PFSK-1 (cell line): ENCODE measurements around the gene PTPN23.

ENCODE experiments used
- POLR2AphosphoS5 ChIP-seq: IDR thresholded peaks from 2 replicates; pipeline ENCODE4 v1.6.1; 2012; ENCODE audit warnings: low read depth, mild to moderate bottlenecking, control low read depth, low read length, moderate library complexity
- TAF1 ChIP-seq: IDR thresholded peaks from 2 replicates; pipeline ENCODE4 v1.6.1; 2012; ENCODE audit warnings: low read length, control low read depth, borderline replicate concordance; ENCODE audit not compliant: insufficient read depth

DNA sequence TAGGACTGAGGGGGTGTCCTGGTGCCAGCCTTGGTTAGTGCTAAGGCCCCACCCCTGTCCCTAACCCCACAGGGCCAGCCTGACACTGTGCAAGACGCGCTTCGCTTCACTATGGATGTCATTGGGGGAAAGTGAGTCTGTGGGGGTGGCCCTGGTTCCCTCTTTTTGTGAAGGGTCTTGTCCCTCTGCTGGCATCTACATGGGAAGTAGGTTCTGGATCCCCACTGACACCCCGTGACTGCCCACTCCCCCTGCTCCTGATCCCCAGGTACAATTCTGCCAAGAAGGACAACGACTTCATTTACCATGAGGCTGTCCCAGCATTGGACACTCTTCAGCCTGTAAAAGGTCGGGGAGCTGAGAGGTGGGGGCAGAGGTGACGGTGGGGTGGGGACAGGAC is 26.4 kb downstream of the PTPN23 start:
- TF ChIP-seq POLR2AphosphoS5 (no peak), TAF1 (no peak)
